HL-60/S4 treated with phorbol 12-myristate 13-acetate at 8.2 ng/mL for 4 days and 3 days (cell line): ENCODE data around the gene DLGAP4.
"Not testable (repeated sequence)": the region's sequence is repeated elsewhere in the genome, so short reads cannot be mapped to it uniquely, and the experiment has no call there.

Experiments used
- in situ Hi-C: fragments of 300-500 bp; cut with MboI; formaldehyde crosslinking; loops from 2 replicates; pipeline ENCODE4 v1.15.0; 2022; ENCODE audit warnings: low sequenced_read_pairs

DLGAP4 gene

GRCh38 chr20:36490191-36490590 is 184.1 kb downstream of the DLGAP4 start:
- in situ Hi-C loops, result no loop called here

GRCh38 chr20:36491901-36492617 is 185.9 kb downstream of the DLGAP4 start:
- in situ Hi-C loops, result no loop called here

- in situ Hi-C loops, result no loop called here
Measured at GRCh38 chr20:36493051-36493800, 187.1 kb downstream of the DLGAP4 start.

GRCh38 chr20:36493801-36494114 is 187.6 kb downstream of the DLGAP4 start:
- in situ Hi-C loops, result no loop called here

GRCh38 chr20:36496707-36497669 is 190.8 kb downstream of the DLGAP4 start:
- in situ Hi-C loops, result no loop called here

GRCh38 chr20:36497856-36498255 is 191.7 kb downstream of the DLGAP4 start:
- in situ Hi-C loops, result no loop called here

- in situ Hi-C loops, result no loop called here
Measured at GRCh38 chr20:36498386-36499179, 192.4 kb downstream of the DLGAP4 start.

GRCh38 chr20:36499211-36499610 is 193.1 kb downstream of the DLGAP4 start:
- in situ Hi-C loops, result no loop called here

GRCh38 chr20:36499723-36500501 is 193.8 kb downstream of the DLGAP4 start:
- in situ Hi-C loops, result no loop called here

GRCh38 chr20:36501367-36502006 is 195.3 kb downstream of the DLGAP4 start:
- in situ Hi-C loops, result no loop called here

GRCh38 chr20:36504295-36504694 is 198.2 kb downstream of the DLGAP4 start:
- in situ Hi-C loops, result no loop called here

- in situ Hi-C loops, result no loop called here
Measured at GRCh38 chr20:36506253-36506652, 200.1 kb downstream of the DLGAP4 start.

- in situ Hi-C loops, result no loop called here
Measured at GRCh38 chr20:36507746-36508145, 201.6 kb downstream of the DLGAP4 start.

- in situ Hi-C loops, result no loop called here
Measured at GRCh38 chr20:36519012-36519719, 213.0 kb downstream of the DLGAP4 start.

GRCh38 chr20:36519944-36520343 is 213.8 kb downstream of the DLGAP4 start:
- in situ Hi-C loops, result no loop called here

GRCh38 chr20:36521526-36521925 is 215.4 kb downstream of the DLGAP4 start:
- in situ Hi-C loops, result no loop called here

GRCh38 chr20:36522412-36522811 is 216.3 kb downstream of the DLGAP4 start:
- in situ Hi-C loops, result not testable (repeated sequence)

GRCh38 chr20:36523341-36523740 is 217.2 kb downstream of the DLGAP4 start:
- in situ Hi-C loops, result no loop called here
